Type B pancreatic cell (in vitro differentiated cells): ENCODE data around the gene FAM227B. TPM values are rescaled to one million over a fixed set of nuclear protein-coding genes. Genes with fewer than 3 reads are reported as not detected.
"Not testable (repeated sequence)": the region's sequence is repeated elsewhere in the genome, so short reads cannot be mapped to it uniquely, and the experiment has no call there.

ENCODE experiments used
- DNase-seq: peaks from one replicate; pipeline ENCODE4 v3.0.0; 2021; ENCODE audit warnings: mixed read lengths; ENCODE audit not compliant: unreplicated experiment; ENCODE audit errors: extremely low spot score
- H3K27ac Mint-ChIP-seq: 2 replicates; pipeline ENCODE4 v1.8.0; 2021; ENCODE audit warnings: mild to moderate bottlenecking, mixed read lengths
- H3K27me3 Mint-ChIP-seq: 2 replicates; pipeline ENCODE4 v1.8.0; 2021; ENCODE audit warnings: mixed read lengths
- H3K36me3 Mint-ChIP-seq: 2 replicates; pipeline ENCODE4 v1.8.0; 2021; ENCODE audit warnings: mixed read lengths
- H3K4me1 Mint-ChIP-seq: one replicate; pipeline ENCODE4 v1.8.0; 2021; ENCODE audit warnings: mixed read lengths; ENCODE audit not compliant: unreplicated experiment
- H3K4me3 Mint-ChIP-seq: 2 replicates; pipeline ENCODE4 v1.8.0; 2021; ENCODE audit warnings: mild to moderate bottlenecking, mixed read lengths
- H3K9me3 Mint-ChIP-seq: 2 replicates; pipeline ENCODE4 v1.8.0; 2021; ENCODE audit warnings: mixed read lengths
- total RNA-seq: library from RNA; stranded (reverse); gene quantifications from 2 replicates; pipeline ENCODE4 v1.2.1, GENCODE V29; 2021; ENCODE audit warnings: low replicate concordance
- TF ChIP-seq, protein P1 (sequence below): fragments of 200-600 bp; sonication (generic); conservative IDR thresholded peaks from 2 replicates; pipeline ENCODE4 v1.5.0; 2021; ENCODE audit warnings: antibody characterized with exemption, mild to moderate bottlenecking

The FAM227B gene
- total RNA-seq, 1 donor from 2014 or later, result 7.3 TPM

DNA sequence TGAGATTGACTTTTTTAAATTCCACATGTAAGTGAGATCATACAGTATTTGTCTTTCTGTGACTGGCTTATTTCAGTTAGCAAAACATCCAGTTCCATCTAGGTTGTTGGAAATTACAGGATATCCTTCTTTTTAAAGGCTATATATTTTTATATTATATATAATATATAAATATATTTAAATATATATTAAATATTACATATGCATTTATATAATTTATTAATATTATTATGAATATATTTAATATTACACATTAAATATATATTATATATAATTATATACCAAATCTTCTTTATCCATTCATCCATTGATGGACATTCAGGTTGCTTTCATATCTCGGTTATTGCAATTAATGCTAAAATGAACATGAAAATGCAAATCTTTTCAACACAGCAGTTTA lies 49.9 kb downstream of the FAM227B start:
- Mint-ChIP-seq H3K4me3 (no peak overlapping the region), H3K27me3 (no peaks in the 10 kb centered on the region), H3K36me3 (peaks cover 10% of the 10 kb centered on the region), H3K4me1 (no peaks in the 10 kb centered on the region), H3K27ac (no peak overlapping the region), H3K9me3 (peaks cover 8% of the 10 kb centered on the region)
- TF ChIP-seq, protein P1, sequence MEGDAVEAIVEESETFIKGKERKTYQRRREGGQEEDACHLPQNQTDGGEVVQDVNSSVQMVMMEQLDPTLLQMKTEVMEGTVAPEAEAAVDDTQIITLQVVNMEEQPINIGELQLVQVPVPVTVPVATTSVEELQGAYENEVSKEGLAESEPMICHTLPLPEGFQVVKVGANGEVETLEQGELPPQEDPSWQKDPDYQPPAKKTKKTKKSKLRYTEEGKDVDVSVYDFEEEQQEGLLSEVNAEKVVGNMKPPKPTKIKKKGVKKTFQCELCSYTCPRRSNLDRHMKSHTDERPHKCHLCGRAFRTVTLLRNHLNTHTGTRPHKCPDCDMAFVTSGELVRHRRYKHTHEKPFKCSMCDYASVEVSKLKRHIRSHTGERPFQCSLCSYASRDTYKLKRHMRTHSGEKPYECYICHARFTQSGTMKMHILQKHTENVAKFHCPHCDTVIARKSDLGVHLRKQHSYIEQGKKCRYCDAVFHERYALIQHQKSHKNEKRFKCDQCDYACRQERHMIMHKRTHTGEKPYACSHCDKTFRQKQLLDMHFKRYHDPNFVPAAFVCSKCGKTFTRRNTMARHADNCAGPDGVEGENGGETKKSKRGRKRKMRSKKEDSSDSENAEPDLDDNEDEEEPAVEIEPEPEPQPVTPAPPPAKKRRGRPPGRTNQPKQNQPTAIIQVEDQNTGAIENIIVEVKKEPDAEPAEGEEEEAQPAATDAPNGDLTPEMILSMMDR, result no peak
- no peak for DNase-seq

DNA sequence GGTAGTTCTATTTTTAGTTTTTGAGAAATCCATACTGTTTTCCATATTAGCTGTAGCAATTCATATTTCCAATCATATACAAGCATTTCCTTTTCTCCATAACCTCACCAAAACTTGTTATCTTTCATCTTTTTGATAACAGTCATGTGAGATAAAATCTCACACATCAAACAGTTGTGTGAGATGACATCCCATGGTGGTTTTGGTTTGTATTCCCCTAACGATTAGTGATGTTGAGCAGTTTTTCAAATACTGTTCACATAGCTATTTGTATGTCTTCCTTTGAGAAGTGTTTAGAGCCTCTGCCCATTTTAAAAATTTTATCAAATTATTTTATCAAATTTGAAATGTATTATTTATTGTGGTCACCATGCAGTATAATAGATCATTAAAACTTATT lies 50.4 kb downstream of the FAM227B start:
- H3K4me3 Mint-ChIP-seq, result no peak overlapping the region
- no peak overlapping the region for H3K27ac Mint-ChIP-seq
- peaks cover 8% of the 10 kb centered on the region for H3K9me3 Mint-ChIP-seq
- no peak for DNase-seq
- TF ChIP-seq, protein P1, result no peak
- no peaks in the 10 kb centered on the region for H3K4me1 Mint-ChIP-seq
- H3K27me3 Mint-ChIP-seq, result no peaks in the 10 kb centered on the region
- peaks cover 10% of the 10 kb centered on the region for H3K36me3 Mint-ChIP-seq

- no peaks in the 10 kb centered on the region for H3K4me1 Mint-ChIP-seq
- TF ChIP-seq, protein P1, result no peak
- H3K36me3 Mint-ChIP-seq, result no peaks in the 10 kb centered on the region
- DNase-seq, result no peak
- no peak overlapping the region for H3K27ac Mint-ChIP-seq
- H3K4me3 Mint-ChIP-seq, result no peak overlapping the region
- H3K27me3 Mint-ChIP-seq, result no peaks in the 10 kb centered on the region
- H3K9me3 Mint-ChIP-seq, result peaks cover 25% of the 10 kb centered on the region
Observed at GRCh38 chr15:49560045-49560444, 60.6 kb downstream of the FAM227B start.

GRCh38 chr15:49558929-49559328 lies 61.7 kb downstream of the FAM227B start:
- Mint-ChIP-seq H3K27ac (no peak overlapping the region), H3K36me3 (no peaks in the 10 kb centered on the region), H3K4me1 (no peaks in the 10 kb centered on the region), H3K9me3 (peaks cover 23% of the 10 kb centered on the region), H3K4me3 (no peak overlapping the region), H3K27me3 (no peaks in the 10 kb centered on the region)
- DNase-seq, result no peak
- TF ChIP-seq, protein P1, result no peak

DNA sequence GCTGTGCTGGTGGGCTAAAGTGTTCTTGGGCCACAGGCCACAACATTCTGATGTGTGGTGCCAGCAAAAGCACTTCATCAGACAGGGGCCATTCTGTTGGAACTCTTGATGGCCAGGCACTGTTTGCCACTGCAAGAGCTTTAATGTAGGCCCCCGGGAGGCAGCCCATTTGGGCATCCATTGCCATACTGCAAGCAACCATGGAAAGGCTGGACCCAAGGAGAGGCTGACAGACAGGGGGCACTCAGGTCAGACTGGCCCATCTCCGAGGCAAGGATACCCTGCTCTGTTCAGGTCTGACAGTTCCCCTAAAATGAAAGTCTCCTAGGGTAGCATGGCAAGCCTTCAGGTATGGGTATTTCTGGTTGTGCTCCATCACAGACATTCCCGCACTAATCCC lies 64.2 kb downstream of the FAM227B start:
- Mint-ChIP-seq H3K4me3 (no peak overlapping the region), H3K27ac (no peak overlapping the region), H3K36me3 (peaks cover 3% of the 10 kb centered on the region), H3K9me3 (peaks cover 13% of the 10 kb centered on the region), H3K4me1 (no peaks in the 10 kb centered on the region), H3K27me3 (no peaks in the 10 kb centered on the region)
- TF ChIP-seq, protein P1, result no peak
- no peak for DNase-seq

DNA sequence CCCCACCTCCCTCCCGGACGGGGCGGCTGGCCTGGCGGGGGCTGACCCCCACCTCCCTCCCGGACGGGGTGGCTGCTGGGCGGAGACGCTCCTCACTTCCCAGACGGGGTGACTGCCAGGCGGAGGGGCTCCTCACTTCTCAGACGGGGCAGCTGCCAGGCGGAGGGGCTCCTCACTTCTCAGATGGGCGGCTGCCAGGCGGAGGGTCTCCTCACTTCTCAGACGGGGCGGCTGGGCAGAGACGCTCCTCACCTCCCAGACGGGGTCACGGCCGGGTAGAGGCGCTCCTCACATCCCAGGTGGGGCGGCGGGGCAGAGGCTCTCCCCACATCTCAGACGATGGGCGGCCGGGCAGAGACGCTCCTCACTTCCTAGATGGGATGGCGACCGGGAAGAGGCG lies 70.3 kb downstream of the FAM227B start:
- not testable (repeated sequence) for H3K27ac Mint-ChIP-seq, DNase-seq, H3K4me3 Mint-ChIP-seq, H3K27me3 Mint-ChIP-seq, H3K36me3 Mint-ChIP-seq, H3K4me1 Mint-ChIP-seq, H3K9me3 Mint-ChIP-seq
